SK-N-SH treated with all-trans-retinoic acid at 6 μM for 48 hours (cell line): ENCODE data around the gene CERS5.

Experiments used
- ARNTL ChIP-seq: fragments of 450-650 bp; formaldehyde crosslinking; IDR thresholded peaks from 2 replicates; pipeline ENCODE4 v1.5.0; 2020; ENCODE audit warnings: low read depth, mild to moderate bottlenecking, moderate library complexity, borderline replicate concordance
- OSR1 ChIP-seq: fragments of 250-450 bp; sonication (Bioruptor Pico); IDR thresholded peaks from 2 replicates; pipeline ENCODE4 v1.8.0; 2022; ENCODE audit warnings: moderate library complexity, mild to moderate bottlenecking, inconsistent platforms
- ZC3H10 ChIP-seq: fragments of 250-450 bp; sonication (Bioruptor Pico); IDR thresholded peaks from 2 replicates; pipeline ENCODE4 v1.5.1; 2021; ENCODE audit warnings: mild to moderate bottlenecking, moderate library complexity
- ZFP3 ChIP-seq: fragments of 250-450 bp; sonication (Bioruptor Pico); IDR thresholded peaks from 2 replicates; pipeline ENCODE4 v1.5.0; 2020; ENCODE audit warnings: mild to moderate bottlenecking, moderate library complexity

- TF ChIP-seq ZFP3 (CRISPR knock-in tag) = no peak
- no peak for TF ChIP-seq OSR1
- TF ChIP-seq ZC3H10 (CRISPR knock-in tag) = no peak
- TF ChIP-seq ARNTL (CRISPR knock-in tag) = no peak
Measured at GRCh38 chr12:50102646-50103309, 64.4 kb downstream of the CERS5 start.
